Right cardiac atrium (tissue), 5 donors: ENCODE measurements around the gene RHOT1. TPM values are rescaled to one million over a fixed set of nuclear protein-coding genes. Genes with fewer than 3 reads are reported as not detected.

ENCODE experiments used
- ATAC-seq, 2 donors: fragments of 200-7000 bp; cut with Tn5 transposase; one replicate each; pipeline versions ENCODE4 v1.8.0 to v1.9.1; 2020; ENCODE audit warnings: moderate library complexity in 2 of 2, mild to moderate bottlenecking in 1 of 2
- DNase-seq, 3 donors: peaks; one replicate each; pipeline ENCODE4 v3.0.0-alpha.2; 2020
- H3K27ac ChIP-seq: one replicate; pipeline ENCODE4 v1.5.1; 2013; ENCODE audit warnings: mild to moderate bottlenecking, low read length, control low read depth, moderate library complexity
- H3K27me3 ChIP-seq: one replicate; pipeline ENCODE4 v1.6.1; 2013; ENCODE audit not compliant: control insufficient read depth, insufficient read depth
- H3K4me1 ChIP-seq: one replicate; pipeline ENCODE4 v1.6.1; 2013; ENCODE audit warnings: low read length; ENCODE audit not compliant: control insufficient read depth, insufficient read depth
- H3K4me3 ChIP-seq: one replicate; pipeline ENCODE4 v1.5.1; 2013; ENCODE audit warnings: low read length, control low read depth
- H3K9me3 ChIP-seq: one replicate; pipeline ENCODE4 v1.6.1; 2013; ENCODE audit warnings: low read length; ENCODE audit not compliant: control insufficient read depth
- WGBS: extraction: QIAGEN DNeasy Blood & Tissue Kit; methylation state at CpG from one replicate; pipeline ENCODE4 v1.1.7; 2013; 5-methylcytosine and 5-hydroxymethylcytosine counted together
- intact Hi-C, 4 donors: fragments of 100-400 bp; cut with DNase I; formaldehyde crosslinking; loops; one replicate each; pipeline versions ENCODE4 v1.11.0 to v1.14.0; 2022 to 2023
- polyA plus RNA-seq: library from polyadenylated mRNA; stranded (reverse); fragments of 200-250 nt; gene quantifications from one replicate; pipeline ENCODE4 v1.2.3, GENCODE V29; 2013
- total RNA-seq, 4 donors: library from RNA; stranded (reverse); fragmentation: NEBNext Ultra II Directional; extraction: Animal tissue kit (Norgen Biotek cat#: 25700); gene quantifications; one replicate each; pipeline ENCODE4 v1.2.1, GENCODE V29; 2021
- donor health status: healthy with polysubstance abuse.
- donor health status: DM: no; HTN: yes; CAD: no.
- donor health status: DM: no; HTN: no; CAD: no.
- donor health status: DM: no; HTN: yes; CAD: no; lungs with severe emphysema.
- donor health status: DM: yes; HTN: yes; CAD: no.

RHOT1 gene
- total and polyA plus RNA-seq, 5 donors: 50.9 to 69.3 (median 53.8) TPM

DNA sequence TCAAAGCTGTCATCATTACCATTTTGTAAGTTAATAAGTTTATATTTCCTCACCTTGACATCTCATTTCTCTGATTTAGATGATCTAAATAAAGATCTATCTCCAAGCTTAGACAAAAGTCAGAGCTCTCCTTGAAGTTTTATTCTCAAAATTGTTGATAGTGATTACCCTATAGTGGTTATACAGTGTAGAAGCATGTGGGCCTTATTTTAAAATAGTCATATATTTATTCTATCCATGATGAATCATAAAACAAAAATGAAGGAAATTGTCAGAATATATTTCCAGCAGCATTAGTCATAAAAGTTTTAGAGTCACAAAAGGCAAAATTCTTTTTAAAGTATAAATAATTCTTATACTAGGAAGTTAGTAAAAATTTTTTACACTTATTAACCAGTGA, 49.0 kb downstream of the RHOT1 start:
- H3K4me1 ChIP-seq: no peaks in the 10 kb centered on the region
- H3K9me3 ChIP-seq: no peaks in the 10 kb centered on the region
- intact Hi-C loops: no loop called here
- no peak for DNase-seq
- H3K4me3 ChIP-seq: no peak overlapping the region
- no peaks in the 10 kb centered on the region for H3K27me3 ChIP-seq
- H3K27ac ChIP-seq: no peak overlapping the region
- no peak for ATAC-seq

DNA sequence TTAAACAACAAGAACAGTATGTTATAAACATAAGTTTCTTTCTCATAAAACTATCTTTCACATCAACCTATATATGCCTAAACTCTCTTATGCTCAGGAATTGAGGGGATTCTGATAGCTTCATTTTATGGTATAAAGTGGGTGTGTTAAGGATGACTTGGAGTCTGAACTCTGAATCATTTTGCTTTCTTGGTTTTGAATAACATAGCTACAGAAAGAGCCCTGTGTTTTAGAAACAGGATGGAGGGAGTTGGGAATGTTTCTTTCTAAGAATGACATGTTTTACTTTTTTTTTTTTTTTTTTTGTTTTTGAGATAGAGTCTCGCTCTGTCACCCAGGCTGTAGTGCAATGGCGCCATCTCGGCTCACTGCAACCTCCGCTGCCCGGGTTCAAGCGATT, 50.1 kb downstream of the RHOT1 start:
- no peaks in the 10 kb centered on the region for H3K9me3 ChIP-seq
- H3K4me3 ChIP-seq: no peak overlapping the region
- H3K27me3 ChIP-seq: no peaks in the 10 kb centered on the region
- intact Hi-C loops: no loop called here
- DNase-seq: no peak
- ATAC-seq: no peak
- 92% methylated on average over 6 of the region's 6 CpGs for WGBS
- H3K4me1 ChIP-seq: no peaks in the 10 kb centered on the region
- H3K27ac ChIP-seq: no peak overlapping the region

DNA sequence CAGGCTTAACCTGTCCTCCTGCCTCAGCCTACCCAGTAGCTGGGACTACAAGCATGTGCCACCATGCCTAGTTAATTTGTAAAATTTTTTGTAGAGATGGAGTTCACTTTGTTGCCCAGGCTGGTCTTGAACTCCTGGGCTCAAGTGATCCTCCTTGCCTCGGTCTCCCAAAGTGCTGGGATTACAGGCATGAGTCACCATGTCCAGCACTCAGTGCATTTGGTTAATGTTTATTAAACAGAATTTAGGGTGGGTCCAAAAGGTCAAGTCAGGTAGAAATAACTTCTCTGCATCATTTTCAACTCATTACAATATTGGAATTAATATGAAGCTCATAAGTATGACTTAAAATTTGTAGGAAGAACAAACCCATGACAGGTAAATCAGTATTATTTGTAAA, 55.7 kb downstream of the RHOT1 start:
- WGBS: 95% methylated on average over 1 of the region's 1 CpG
- DNase-seq: no peak

DNA sequence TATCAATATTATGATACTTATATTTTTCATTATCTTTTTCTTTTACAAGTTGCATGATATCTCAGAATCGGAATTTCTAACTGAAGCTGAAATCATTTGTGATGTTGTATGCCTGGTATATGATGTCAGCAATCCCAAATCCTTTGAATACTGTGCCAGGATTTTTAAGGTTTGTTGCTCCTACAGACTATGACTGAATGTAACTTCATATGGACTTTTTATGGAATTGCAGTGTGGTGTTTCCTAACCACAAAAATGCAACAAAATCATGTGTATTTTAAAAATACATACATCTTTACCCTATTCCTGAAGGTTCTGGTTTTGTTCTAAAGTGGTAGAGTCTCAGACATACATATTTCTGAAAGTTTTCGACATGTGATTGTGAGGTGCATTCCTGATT, 64.6 kb downstream of the RHOT1 start:
- Histone ChIP-seq H3K4me1 (no peaks in the 10 kb centered on the region), H3K9me3 (no peaks in the 10 kb centered on the region), H3K27ac (no peak overlapping the region), H3K27me3 (no peaks in the 10 kb centered on the region), H3K4me3 (no peak overlapping the region)
- DNase-seq (no peak), ATAC-seq (no peak)
- intact Hi-C loops: no loop called here
- 92% methylated on average over 2 of the region's 2 CpGs for WGBS

More for the DNA sequence above, 55.7 kb downstream of the RHOT1 start:
- Histone ChIP-seq H3K4me1 (no peaks in the 10 kb centered on the region), H3K27me3 (no peaks in the 10 kb centered on the region), H3K27ac (no peak overlapping the region), H3K9me3 (no peaks in the 10 kb centered on the region), H3K4me3 (no peak overlapping the region)
- ATAC-seq: no peak
- intact Hi-C loops: no loop called here

DNA sequence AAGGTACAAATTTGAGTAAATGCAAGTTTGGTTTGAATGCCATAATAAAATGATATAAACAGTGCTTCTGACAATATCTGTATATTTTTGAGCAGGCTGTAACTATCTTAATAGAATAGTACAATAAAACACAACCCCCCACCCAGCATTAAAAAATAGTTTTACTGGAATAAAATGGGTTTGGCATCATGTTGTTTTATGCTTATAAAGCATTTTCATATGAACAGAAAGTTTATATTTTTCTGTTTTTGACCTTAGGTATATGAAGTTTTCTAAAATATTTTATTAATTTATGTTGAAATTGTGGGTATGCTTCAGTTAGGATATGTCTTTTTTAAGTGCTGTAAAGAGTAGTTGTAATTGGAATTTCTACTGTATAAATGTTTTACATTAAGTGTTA, 66.1 kb downstream of the RHOT1 start:
- no peak overlapping the region for H3K4me3 ChIP-seq
- no peaks in the 10 kb centered on the region for H3K9me3 ChIP-seq
- H3K4me1 ChIP-seq: no peaks in the 10 kb centered on the region
- no peaks in the 10 kb centered on the region for H3K27me3 ChIP-seq
- H3K27ac ChIP-seq: no peak overlapping the region
- no peak for DNase-seq
- intact Hi-C loops: no loop called here
- ATAC-seq: no peak

DNA sequence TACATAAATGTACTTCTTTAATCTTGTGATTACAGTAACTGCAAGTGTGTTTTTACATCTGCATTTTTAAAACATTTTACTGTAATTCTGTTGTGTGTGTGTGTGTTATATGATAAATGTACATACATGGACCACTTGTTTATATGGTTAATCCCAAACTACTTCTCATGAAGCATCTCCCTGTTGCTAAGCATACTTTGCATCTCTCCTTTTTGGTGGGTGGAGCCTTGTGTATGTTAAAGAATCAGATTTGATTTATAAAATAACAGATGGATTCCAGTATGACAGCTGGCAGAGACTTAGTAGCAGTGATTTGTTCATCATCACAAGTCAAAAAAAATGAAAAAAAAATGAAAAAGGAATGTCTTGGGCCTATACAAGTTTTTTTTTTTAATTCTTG, 67.3 kb downstream of the RHOT1 start:
- intact Hi-C loops: no loop called here
- H3K4me1 ChIP-seq: no peaks in the 10 kb centered on the region
- no peaks in the 10 kb centered on the region for H3K9me3 ChIP-seq
- no peak for DNase-seq
- ATAC-seq: no peak
- no peak overlapping the region for H3K4me3 ChIP-seq
- no peaks in the 10 kb centered on the region for H3K27me3 ChIP-seq
- H3K27ac ChIP-seq: no peak overlapping the region

DNA sequence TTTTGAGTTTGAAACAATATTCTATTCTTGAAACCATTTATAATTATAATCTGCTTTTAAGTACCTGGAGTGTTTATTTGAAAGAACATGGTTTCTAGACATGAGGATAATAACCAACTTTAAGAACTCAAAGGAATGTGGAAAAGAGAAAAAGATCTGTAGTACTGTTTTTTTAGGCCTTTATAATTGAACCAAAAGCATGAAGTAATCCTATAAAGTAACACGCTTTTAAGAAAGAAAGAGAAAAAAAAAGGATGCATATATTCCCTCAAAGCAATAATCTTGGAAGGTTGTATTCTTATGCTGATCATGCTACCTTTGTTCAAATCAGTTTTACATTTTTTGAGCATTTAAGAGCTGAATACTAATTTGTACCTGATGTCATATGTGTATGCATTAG, 69.4 kb downstream of the RHOT1 start:
- Histone ChIP-seq H3K4me1 (no peaks in the 10 kb centered on the region), H3K27me3 (no peaks in the 10 kb centered on the region), H3K27ac (no peak overlapping the region), H3K9me3 (no peaks in the 10 kb centered on the region), H3K4me3 (no peak overlapping the region)
- intact Hi-C loops: no loop called here
- ATAC-seq: no peak
- WGBS: 96% methylated on average over 1 of the region's 1 CpG
- no peak for DNase-seq

DNA sequence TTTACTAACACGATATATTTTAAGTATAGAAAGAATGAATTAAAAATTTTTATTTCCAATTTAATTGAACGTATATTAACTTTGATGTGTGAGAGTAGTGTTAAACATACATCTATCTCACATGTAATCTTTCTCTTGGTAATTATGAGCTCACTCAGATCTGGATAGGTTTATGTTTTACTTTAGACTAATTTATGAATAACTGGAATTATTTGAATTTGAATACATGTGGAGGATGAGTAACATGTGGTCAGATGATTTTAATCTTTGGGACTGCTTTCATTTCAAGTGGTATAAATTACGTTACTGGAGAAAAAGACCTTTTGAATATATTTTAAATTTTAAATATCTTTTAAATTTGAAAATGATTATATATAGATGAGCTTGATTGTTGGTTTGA, 73.4 kb downstream of the RHOT1 start:
- intact Hi-C loops: no loop called here
- Histone ChIP-seq H3K9me3 (no peaks in the 10 kb centered on the region), H3K27ac (no peak overlapping the region), H3K4me3 (no peak overlapping the region), H3K27me3 (no peaks in the 10 kb centered on the region), H3K4me1 (no peaks in the 10 kb centered on the region)
- WGBS: 93% methylated on average over 3 of the region's 3 CpGs
- ATAC-seq (no peak), DNase-seq (no peak)

DNA sequence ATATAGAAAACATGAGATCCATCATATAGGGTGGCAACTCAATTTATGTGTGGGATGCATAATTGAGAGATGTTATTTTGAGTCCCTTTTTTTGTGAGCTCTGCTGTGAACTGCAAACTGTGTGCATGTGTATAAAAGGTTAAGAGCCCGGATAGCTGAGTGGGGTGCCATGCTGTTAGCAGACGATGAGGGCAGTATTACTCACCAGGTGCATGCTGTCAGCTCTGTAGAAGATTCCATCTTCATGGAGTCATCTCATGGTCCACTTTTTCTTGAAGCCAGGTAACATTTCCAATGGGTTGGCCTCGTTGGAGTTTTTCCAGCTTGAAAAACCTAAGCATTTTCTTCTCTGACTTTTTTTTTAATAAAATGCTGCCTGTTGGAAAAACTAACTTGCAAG, 80.3 kb downstream of the RHOT1 start:
- WGBS: 73% methylated on average over 3 of the region's 3 CpGs
- intact Hi-C loops: no loop called here
- Histone ChIP-seq H3K9me3 (no peaks in the 10 kb centered on the region), H3K27ac (no peak overlapping the region), H3K4me1 (no peaks in the 10 kb centered on the region), H3K4me3 (no peak overlapping the region), H3K27me3 (no peaks in the 10 kb centered on the region)
- DNase-seq: no peak
- ATAC-seq: no peak

DNA sequence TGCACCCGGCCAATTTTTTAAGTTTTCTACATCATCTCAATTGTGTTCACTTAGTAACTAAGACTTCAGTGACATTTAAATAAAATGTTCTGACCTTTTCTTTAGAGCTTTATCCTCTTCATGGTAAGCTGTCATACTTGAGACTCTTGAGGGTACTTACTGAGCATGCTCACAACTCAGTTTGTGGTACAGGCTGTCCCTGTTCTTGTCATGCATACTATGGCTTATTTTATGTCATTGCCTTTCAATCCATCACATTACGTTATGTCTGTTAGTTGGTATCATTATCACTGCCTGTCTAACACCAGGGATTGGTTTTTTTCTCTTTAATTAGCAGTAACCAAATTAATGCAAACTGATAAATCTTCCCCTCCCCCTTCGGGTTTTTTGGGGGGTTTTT, 81.4 kb downstream of the RHOT1 start:
- no peak overlapping the region for H3K27ac ChIP-seq
- intact Hi-C loops: no loop called here
- H3K27me3 ChIP-seq: no peaks in the 10 kb centered on the region
- 92% methylated on average over 3 of the region's 3 CpGs for WGBS
- H3K4me3 ChIP-seq: no peak overlapping the region
- H3K4me1 ChIP-seq: no peaks in the 10 kb centered on the region
- H3K9me3 ChIP-seq: no peaks in the 10 kb centered on the region
- no peak for ATAC-seq
- DNase-seq: no peak

DNA sequence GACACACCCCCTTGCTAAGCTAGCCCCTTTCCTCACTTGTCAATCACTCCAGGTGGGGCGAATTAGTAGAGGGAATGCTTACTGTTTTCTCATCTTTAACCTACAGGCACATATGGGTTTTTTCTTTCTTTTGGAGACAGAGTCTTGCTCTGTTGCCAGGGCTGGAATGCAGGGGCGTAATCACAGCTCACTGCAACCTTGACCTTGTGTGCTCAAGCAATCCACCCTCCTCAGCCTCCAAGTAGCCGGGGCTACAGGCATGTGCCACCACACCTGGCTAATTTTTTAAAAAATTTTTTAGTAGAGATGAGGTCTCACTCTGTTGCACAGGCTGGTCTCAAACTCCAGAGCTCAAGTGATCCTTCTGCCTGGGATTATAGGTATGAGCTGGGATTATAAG, 84.6 kb downstream of the RHOT1 start:
- no peaks in the 10 kb centered on the region for H3K4me1 ChIP-seq
- DNase-seq: no peak
- no peak for ATAC-seq
- no peaks in the 10 kb centered on the region for H3K9me3 ChIP-seq
- 73% methylated on average over 3 of the region's 3 CpGs for WGBS
- no peak overlapping the region for H3K27ac ChIP-seq
- no peaks in the 10 kb centered on the region for H3K27me3 ChIP-seq
- no peak overlapping the region for H3K4me3 ChIP-seq
- intact Hi-C loops: no loop called here

DNA sequence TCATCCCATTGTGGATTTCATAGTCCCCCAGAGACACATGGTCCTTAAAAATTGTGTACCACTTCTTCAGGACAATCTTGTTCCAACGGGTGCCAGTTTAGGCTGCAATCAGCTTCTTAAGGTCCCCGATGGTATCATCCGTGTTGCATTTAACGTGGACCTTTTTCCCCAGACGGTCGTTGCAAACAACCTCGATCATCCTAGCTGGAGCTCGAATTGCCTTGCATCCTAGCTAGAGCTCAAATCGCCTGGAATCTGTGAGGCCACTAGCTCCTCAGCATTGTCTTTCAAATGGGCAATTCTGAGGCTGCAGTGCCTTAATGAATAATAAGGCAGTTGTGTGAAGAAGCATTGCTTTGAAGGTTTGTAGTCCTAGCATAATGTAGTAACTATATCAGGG, 85.6 kb downstream of the RHOT1 start:
- ATAC-seq (no peak), DNase-seq (no peak)
- 77% methylated on average over 9 of the region's 9 CpGs for WGBS
- Histone ChIP-seq H3K9me3 (no peaks in the 10 kb centered on the region), H3K4me1 (no peaks in the 10 kb centered on the region), H3K27me3 (no peaks in the 10 kb centered on the region), H3K27ac (no peak overlapping the region), H3K4me3 (no peak overlapping the region)
- intact Hi-C loops: no loop called here
